HL-60 (cell line): Measurements from ENCODE around the gene PRORP.

ENCODE experiments used
- DNase-seq, 2 experiments: peaks; one replicate each; pipeline ENCODE4 v3.0.0-alpha.2; 2010 to 2020; ENCODE audit warnings: low read depth in 1 of 2, low spot score in 1 of 2
- H3K27ac ChIP-seq: fragments of 250-450 bp; sonication (Bioruptor Pico); replicated peaks from 2 replicates; pipeline ENCODE4 v1.5.1; 2020; ENCODE audit warnings: mild to moderate bottlenecking, moderate library complexity
- H3K27me3 ChIP-seq: fragments of 250-450 bp; sonication (Bioruptor Pico); 2 replicates; pipeline ENCODE4 v1.5.1; 2021; ENCODE audit warnings: mild to moderate bottlenecking, moderate library complexity; ENCODE audit not compliant: insufficient read depth, poor library complexity, severe bottlenecking
- H3K4me3 ChIP-seq: replicated peaks from 2 replicates; pipeline ENCODE4 v1.5.1; 2011; ENCODE audit warnings: mild to moderate bottlenecking, control low read depth, low read length; ENCODE audit not compliant: insufficient read depth
- GABPA ChIP-seq: IDR thresholded peaks from 2 replicates; pipeline ENCODE4 v1.6.1; 2012; ENCODE audit warnings: low read depth
- POLR2AphosphoS5 ChIP-seq: IDR thresholded peaks from 2 replicates; pipeline ENCODE4 v1.6.1; 2012; ENCODE audit warnings: low read depth
- SPI1 ChIP-seq: IDR thresholded peaks from 2 replicates; pipeline ENCODE4 v1.6.1; 2012; ENCODE audit warnings: low read depth, mild to moderate bottlenecking, borderline replicate concordance
- TF ChIP-seq, protein P1 (sequence below): IDR thresholded peaks from 2 replicates; pipeline ENCODE4 v1.6.1; 2012; ENCODE audit warnings: low read depth; ENCODE audit not compliant: insufficient replicate concordance
- TF ChIP-seq, protein P2 (sequence below): IDR thresholded peaks from one replicate; pipeline ENCODE4 v1.5.1; 2011; ENCODE audit warnings: low read length, control low read depth, inconsistent platforms; ENCODE audit not compliant: insufficient read depth

PRORP gene

DNA sequence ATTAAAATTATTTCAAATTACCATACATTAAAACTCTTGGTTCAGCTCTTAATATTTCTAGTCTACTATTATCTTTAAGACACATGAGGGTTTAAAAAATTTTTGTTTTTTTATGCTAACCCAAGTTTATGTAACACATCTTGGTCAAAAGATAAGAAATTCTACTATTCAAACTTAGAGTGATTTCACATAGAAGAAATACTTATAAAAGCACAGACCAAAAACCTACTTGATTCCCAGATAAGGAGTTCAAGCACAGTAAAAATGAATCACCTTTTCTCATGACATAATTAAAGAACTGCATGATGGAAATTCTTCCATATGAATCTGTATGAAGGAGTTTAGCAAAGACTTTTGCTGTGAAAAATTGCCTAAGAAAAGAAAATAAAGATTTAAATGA lies 14.5 kb upstream of the PRORP start:
- H3K4me3 ChIP-seq = no peak overlapping the region
- DNase-seq = no peak
- no peaks in the 10 kb centered on the region for H3K27me3 ChIP-seq
- no peak overlapping the region for H3K27ac ChIP-seq
- TF ChIP-seq POLR2AphosphoS5 (no peak), SPI1 (no peak), GABPA (no peak)
- TF ChIP-seq, protein P1, sequence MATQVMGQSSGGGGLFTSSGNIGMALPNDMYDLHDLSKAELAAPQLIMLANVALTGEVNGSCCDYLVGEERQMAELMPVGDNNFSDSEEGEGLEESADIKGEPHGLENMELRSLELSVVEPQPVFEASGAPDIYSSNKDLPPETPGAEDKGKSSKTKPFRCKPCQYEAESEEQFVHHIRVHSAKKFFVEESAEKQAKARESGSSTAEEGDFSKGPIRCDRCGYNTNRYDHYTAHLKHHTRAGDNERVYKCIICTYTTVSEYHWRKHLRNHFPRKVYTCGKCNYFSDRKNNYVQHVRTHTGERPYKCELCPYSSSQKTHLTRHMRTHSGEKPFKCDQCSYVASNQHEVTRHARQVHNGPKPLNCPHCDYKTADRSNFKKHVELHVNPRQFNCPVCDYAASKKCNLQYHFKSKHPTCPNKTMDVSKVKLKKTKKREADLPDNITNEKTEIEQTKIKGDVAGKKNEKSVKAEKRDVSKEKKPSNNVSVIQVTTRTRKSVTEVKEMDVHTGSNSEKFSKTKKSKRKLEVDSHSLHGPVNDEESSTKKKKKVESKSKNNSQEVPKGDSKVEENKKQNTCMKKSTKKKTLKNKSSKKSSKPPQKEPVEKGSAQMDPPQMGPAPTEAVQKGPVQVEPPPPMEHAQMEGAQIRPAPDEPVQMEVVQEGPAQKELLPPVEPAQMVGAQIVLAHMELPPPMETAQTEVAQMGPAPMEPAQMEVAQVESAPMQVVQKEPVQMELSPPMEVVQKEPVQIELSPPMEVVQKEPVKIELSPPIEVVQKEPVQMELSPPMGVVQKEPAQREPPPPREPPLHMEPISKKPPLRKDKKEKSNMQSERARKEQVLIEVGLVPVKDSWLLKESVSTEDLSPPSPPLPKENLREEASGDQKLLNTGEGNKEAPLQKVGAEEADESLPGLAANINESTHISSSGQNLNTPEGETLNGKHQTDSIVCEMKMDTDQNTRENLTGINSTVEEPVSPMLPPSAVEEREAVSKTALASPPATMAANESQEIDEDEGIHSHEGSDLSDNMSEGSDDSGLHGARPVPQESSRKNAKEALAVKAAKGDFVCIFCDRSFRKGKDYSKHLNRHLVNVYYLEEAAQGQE = no peak
- TF ChIP-seq, protein P2, sequence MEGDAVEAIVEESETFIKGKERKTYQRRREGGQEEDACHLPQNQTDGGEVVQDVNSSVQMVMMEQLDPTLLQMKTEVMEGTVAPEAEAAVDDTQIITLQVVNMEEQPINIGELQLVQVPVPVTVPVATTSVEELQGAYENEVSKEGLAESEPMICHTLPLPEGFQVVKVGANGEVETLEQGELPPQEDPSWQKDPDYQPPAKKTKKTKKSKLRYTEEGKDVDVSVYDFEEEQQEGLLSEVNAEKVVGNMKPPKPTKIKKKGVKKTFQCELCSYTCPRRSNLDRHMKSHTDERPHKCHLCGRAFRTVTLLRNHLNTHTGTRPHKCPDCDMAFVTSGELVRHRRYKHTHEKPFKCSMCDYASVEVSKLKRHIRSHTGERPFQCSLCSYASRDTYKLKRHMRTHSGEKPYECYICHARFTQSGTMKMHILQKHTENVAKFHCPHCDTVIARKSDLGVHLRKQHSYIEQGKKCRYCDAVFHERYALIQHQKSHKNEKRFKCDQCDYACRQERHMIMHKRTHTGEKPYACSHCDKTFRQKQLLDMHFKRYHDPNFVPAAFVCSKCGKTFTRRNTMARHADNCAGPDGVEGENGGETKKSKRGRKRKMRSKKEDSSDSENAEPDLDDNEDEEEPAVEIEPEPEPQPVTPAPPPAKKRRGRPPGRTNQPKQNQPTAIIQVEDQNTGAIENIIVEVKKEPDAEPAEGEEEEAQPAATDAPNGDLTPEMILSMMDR = no peak

DNA sequence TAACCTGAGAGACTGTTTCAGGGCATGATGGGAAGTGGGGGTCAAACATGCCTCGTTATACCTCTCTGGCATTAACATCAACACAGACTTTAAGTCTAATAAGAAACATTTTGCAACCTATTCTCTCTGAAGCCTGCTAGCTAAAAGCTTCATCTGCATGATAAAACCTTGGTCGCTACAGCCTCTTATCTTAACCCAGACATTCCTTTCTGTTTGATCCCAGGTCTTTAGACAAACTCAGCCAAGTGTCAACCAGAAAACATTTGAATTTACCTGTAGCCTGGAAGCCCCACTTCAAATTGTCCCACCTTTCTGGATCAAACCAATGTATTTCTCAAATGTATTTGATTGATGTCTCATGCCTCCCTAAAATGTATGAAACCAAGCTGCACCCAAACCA lies 9.7 kb upstream of the PRORP start:
- DNase-seq = no peak
- H3K27ac ChIP-seq = no peak overlapping the region
- no peaks in the 10 kb centered on the region for H3K27me3 ChIP-seq
- H3K4me3 ChIP-seq = no peak overlapping the region
- TF ChIP-seq, protein P1 = no peak
- TF ChIP-seq, protein P2 = no peak
- TF ChIP-seq SPI1 (no peak), GABPA (no peak), POLR2AphosphoS5 (no peak)

DNA sequence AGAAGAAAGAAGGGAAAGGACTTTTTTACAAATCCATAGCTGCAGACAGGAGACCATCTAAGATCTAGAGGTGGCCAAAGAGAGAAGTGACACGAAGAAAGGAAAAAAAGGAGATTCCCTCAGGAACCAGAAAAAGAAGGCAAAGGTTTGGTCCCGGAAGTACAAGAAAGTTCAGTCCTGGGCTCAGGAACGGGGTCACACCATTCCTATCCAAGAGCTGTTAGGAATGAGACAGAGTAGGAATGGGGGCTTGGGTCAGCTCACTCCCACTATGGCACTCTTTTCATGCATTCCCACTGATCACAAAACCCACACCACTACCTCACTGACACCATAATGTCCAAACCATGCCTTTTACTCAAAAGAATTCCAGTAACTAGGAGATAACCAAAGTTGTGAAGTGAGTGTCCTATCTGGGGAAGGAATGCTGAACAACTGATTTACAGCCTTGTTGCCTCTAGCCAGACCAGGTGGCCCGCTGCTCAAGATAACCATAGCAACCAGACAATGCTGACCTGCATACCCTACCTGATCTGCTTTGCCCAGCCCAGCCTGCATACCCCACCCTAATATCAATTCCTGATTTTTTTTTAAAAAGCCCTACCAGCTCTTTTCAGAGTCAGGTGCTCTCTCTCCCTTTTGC lies 8.9 kb upstream of the PRORP start:
- Histone ChIP-seq H3K27me3 (no peaks in the 10 kb centered on the region), H3K27ac (no peak overlapping the region), H3K4me3 (no peak overlapping the region)
- TF ChIP-seq, protein P2 = no peak
- no peak for TF ChIP-seq SPI1
- TF ChIP-seq GABPA = no peak
- TF ChIP-seq POLR2AphosphoS5 = no peak
- TF ChIP-seq, protein P1 = no peak
- DNase-seq = no peak
